HUES64 (cell line): ENCODE measurements around the gene NARS2.

Experiments used
- H3K27ac ChIP-seq: 2 replicates; pipeline ENCODE4 v1.7.0; 2013; ENCODE audit warnings: low read depth, low read length, inconsistent platforms
- H3K27me3 ChIP-seq: 2 replicates; pipeline ENCODE4 v1.6.1; 2013; ENCODE audit warnings: mild to moderate bottlenecking, low read length; ENCODE audit not compliant: insufficient read depth
- H3K36me3 ChIP-seq: 2 replicates; pipeline ENCODE4 v1.6.1; 2013; ENCODE audit warnings: mild to moderate bottlenecking, low read length; ENCODE audit not compliant: insufficient read depth
- H3K4me1 ChIP-seq: 2 replicates; pipeline ENCODE4 v1.6.1; 2013; ENCODE audit warnings: mild to moderate bottlenecking, low read length, moderate library complexity; ENCODE audit not compliant: insufficient read depth
- H3K4me3 ChIP-seq: 2 replicates; pipeline ENCODE4 v1.5.1; 2013; ENCODE audit warnings: mild to moderate bottlenecking, low read length, moderate library complexity
- H3K9ac ChIP-seq: 2 replicates; pipeline ENCODE4 v1.6.1; 2013; ENCODE audit warnings: mild to moderate bottlenecking, low read depth, low read length
- H3K9me3 ChIP-seq: 2 replicates; pipeline ENCODE4 v1.6.1; 2013; ENCODE audit warnings: low read depth, low read length; ENCODE audit not compliant: insufficient read depth
- WGBS: fragments of 150-250, 120-280 bp; methylation state at CpG from one replicate; pipeline ENCODE4 v1.1.7; 2013; ENCODE audit warnings: missing lambda C conversion rate; 5-methylcytosine and 5-hydroxymethylcytosine counted together

Gene NARS2

DNA sequence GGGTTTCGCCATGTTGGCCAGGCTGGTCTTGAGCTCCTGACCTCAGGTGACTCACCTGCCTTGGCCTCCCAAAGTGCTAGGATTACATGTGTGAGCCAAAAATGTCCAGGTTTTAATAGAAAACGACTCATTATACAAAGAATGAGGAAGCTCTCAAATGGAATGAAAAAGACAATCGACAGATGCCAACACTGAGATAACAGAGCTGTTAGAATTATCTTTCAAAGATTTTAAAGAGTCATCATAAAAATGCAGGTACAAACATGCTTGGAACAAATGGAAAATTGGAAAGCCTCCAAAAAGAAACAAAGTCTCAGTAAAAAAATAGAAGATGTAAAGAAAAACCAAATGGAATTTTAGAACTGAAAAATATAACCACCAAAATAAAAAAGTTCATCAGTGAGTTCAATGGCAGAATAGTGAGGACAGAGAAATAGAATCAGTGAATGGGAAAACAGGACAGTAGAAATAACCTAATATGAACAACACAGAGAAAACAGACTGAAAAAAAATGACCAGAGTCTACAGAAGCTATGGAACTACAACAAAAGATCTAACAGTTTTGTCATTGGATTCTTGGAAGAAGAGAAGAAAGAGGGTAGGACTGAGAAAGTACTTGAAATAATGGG lies 168.0 kb downstream of the NARS2 start:
- Histone ChIP-seq H3K4me3 (no peak overlapping the region), H3K9ac (no peak overlapping the region), H3K9me3 (peaks cover 12% of the 10 kb centered on the region; the same call in 1 of the 2 replicates), H3K27ac (no peak overlapping the region), H3K4me1 (no peaks in the 10 kb centered on the region), H3K36me3 (peaks cover 4% of the 10 kb centered on the region; the same call in 1 of the 2 replicates), H3K27me3 (no peaks in the 10 kb centered on the region)
- WGBS = 89% methylated on average over 3 of the region's 3 CpGs

DNA sequence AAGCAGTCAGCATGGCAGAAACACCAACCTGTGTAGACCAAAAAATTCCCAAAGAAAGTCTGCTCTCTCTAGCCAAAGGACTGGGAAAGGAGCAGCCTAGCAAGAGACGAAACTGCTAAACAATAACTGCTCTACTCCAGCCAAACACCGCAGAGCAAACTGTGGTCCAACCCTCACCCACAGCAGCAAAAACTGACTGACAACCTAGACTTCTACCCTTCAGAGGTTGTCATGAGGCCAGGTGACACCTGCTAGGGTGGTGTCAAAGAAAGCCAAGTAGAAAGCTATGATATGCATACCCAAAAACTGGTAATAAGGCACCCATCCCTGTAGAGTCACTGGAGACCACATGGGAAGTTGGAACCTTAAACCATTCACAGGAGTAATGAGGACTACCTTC lies 168.9 kb downstream of the NARS2 start:
- Histone ChIP-seq H3K27me3 (no peaks in the 10 kb centered on the region), H3K9ac (no peak overlapping the region), H3K27ac (no peak overlapping the region), H3K9me3 (peaks cover 12% of the 10 kb centered on the region; the same call in 1 of the 2 replicates), H3K4me3 (no peak overlapping the region), H3K36me3 (peaks cover 4% of the 10 kb centered on the region; the same call in 1 of the 2 replicates), H3K4me1 (no peaks in the 10 kb centered on the region)
- WGBS = 92% methylated on average over 2 of the region's 2 CpGs

DNA sequence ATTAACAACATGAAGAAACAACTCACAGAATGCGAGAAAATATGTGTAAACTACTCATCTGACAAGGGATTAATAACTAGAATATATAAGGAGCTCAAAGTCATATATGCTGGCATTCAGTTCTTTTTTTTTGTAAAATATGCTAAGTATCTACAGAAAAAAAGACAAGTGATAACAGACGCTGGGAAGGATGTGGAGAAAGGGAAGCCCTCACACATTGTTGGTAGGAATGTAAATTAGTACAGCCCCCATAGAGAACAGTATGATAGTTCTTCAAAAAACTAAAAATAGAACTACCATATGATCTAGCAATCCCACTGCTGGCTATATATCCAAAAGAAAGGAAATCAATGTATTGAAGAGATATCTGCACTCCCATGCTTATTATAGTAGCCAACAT lies 170.9 kb downstream of the NARS2 start:
- H3K27ac ChIP-seq = no peak overlapping the region
- H3K4me1 ChIP-seq = peaks cover 18% of the 10 kb centered on the region
- WGBS = no CpG with 5 or more reads among the region's 2 CpGs
- peaks cover 2% of the 10 kb centered on the region; the same call in 1 of the 2 replicates for H3K36me3 ChIP-seq
- no peak overlapping the region for H3K9ac ChIP-seq
- no peak overlapping the region for H3K4me3 ChIP-seq
- H3K9me3 ChIP-seq = peaks cover 4% of the 10 kb centered on the region; the same call in 1 of the 2 replicates
- H3K27me3 ChIP-seq = no peaks in the 10 kb centered on the region

DNA sequence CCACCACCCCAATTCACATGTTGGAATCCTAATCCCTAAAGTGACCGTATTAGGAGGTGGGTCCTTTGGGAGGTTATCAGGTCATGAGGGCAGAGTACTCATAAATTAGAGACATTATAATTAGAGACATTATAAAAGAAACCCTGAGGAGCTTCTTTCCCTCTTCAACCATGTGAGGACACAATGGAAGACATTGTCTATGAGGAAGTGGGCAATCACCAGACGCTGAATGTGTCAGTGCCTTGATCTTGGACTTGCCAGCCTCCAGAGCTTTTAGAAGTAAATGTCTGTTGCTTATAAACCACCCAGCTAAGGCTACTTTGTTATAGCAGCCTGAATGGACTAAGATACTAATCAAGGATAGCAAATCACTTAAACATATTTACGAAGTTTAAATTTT lies 171.8 kb downstream of the NARS2 start:
- WGBS = 100% methylated on average over 1 of the region's 3 CpGs
- Histone ChIP-seq H3K27me3 (no peaks in the 10 kb centered on the region), H3K4me1 (peaks cover 21% of the 10 kb centered on the region), H3K9ac (no peak overlapping the region), H3K36me3 (no peaks in the 10 kb centered on the region), H3K27ac (no peak overlapping the region), H3K9me3 (no peaks in the 10 kb centered on the region), H3K4me3 (no peak overlapping the region)

DNA sequence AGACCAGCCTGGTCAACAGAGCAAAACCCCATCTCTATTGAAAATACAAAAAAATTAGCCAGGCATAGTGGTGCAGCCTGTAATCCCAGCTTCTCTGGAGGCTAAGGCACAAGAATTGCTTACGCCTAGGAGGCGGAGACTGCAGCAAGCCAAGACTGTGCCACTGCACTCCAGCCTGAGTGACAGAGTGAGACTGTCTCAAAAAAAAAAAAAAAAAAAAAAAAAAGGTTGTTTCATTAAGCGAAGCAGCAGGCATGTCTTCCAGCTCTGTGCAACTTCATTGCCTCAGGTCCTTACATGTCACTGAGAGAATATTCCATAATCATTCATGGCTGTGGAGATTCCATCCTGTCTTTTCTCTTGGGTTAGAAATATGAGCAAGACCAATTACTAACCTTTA lies 174.0 kb downstream of the NARS2 start:
- Histone ChIP-seq H3K4me1 (peaks cover 21% of the 10 kb centered on the region), H3K9ac (no peak overlapping the region), H3K27me3 (no peaks in the 10 kb centered on the region), H3K27ac (no peak overlapping the region), H3K9me3 (no peaks in the 10 kb centered on the region), H3K36me3 (no peaks in the 10 kb centered on the region), H3K4me3 (no peak overlapping the region)
- WGBS = 85% methylated on average over 2 of the region's 3 CpGs

DNA sequence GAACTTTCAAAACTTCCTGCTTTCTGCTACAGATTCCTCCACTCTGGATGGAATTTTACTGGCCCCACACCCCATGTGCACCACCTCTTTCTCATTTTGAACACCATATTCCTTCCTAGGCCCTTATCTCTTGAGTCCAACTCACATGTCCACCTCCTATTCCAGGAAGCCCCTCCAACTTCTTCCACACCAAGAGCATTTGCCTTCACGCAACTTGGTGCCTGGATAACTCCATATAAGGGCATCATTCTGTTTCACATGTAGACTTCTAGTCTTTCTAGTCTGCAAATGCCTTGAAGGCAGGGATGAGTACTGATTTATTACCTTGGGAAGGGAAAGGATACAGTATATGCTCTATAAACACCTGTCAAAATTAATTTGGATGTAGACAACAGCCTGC lies 174.5 kb downstream of the NARS2 start:
- Histone ChIP-seq H3K9me3 (no peaks in the 10 kb centered on the region), H3K27me3 (no peaks in the 10 kb centered on the region), H3K4me1 (peaks cover 21% of the 10 kb centered on the region), H3K4me3 (no peak overlapping the region), H3K36me3 (no peaks in the 10 kb centered on the region), H3K27ac (no peak overlapping the region), H3K9ac (no peak overlapping the region)
- WGBS = 90% methylated on average over 1 of the region's 1 CpG

DNA sequence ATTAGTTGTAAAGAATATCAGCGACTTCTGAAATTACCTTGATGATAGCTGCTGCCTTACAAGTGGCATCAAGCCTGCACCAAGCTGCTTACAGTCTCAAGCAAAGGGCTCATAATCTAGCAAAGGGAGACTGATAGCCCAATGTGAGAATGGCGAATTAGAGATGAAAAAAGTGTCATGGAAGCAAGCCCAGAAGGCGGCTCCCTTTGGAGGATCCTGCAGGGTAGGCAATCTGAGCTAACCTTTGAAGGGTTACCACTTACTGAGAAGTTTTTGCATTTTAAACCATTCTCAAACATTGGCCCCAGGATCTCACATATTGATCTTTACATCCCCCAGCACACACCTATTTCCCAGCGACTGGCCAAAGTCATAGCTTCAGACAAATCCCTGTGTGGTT lies 175.5 kb downstream of the NARS2 start:
- no peaks in the 10 kb centered on the region for H3K27me3 ChIP-seq

DNA sequence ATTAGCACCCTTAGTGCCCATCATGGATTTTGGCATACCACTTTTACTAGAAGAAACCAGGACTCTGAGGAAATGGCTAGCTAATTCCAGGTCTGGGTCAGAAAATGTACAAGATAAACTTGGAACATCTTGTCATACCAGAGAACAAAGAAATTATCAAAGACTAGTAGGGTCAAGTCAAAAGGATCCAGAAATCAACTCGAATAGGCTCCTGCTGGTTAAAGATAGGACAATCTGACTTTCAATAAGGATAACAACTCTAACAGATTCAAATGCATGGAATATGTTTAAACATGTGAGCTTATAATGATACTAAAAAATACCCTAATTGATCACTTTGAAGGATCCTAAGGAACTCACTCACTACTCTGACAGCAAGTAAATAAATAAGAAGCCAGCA lies 175.9 kb downstream of the NARS2 start:
- no peak overlapping the region for H3K4me3 ChIP-seq
- H3K4me1 ChIP-seq = peaks cover 21% of the 10 kb centered on the region
- 100% methylated on average over 1 of the region's 1 CpG for WGBS
- no peaks in the 10 kb centered on the region for H3K9me3 ChIP-seq
- H3K9ac ChIP-seq = no peak overlapping the region
- no peaks in the 10 kb centered on the region for H3K27me3 ChIP-seq
- no peaks in the 10 kb centered on the region for H3K36me3 ChIP-seq
- no peak overlapping the region for H3K27ac ChIP-seq

More for the DNA sequence above, 175.5 kb downstream of the NARS2 start:
- Histone ChIP-seq H3K4me3 (no peak overlapping the region), H3K4me1 (peaks cover 21% of the 10 kb centered on the region), H3K27ac (no peak overlapping the region; the same call in 1 of the 2 replicates), H3K9ac (no peak overlapping the region), H3K9me3 (no peaks in the 10 kb centered on the region), H3K36me3 (no peaks in the 10 kb centered on the region)
- 9% methylated on average over 4 of the region's 4 CpGs for WGBS

DNA sequence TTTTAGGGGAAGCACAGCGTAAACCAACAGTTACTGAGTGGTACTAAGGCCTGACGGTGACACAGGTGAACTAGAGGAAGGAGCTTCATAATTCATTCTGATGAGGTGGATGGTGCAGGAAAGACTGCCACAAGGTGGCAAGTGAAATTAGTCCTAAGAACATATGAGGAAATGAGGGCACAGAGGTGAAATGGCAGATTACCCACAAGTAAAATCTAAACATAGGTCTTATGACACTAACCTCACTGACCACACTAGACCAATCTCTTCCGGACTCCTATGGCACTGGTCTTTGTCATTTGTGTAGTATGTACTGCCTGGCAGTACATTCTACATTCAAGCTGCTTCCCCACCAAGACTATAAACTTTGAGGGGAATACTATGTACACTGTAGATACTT lies 177.3 kb downstream of the NARS2 start:
- 97% methylated on average over 2 of the region's 3 CpGs for WGBS
- Histone ChIP-seq H3K9ac (no peak overlapping the region), H3K36me3 (no peaks in the 10 kb centered on the region), H3K4me1 (peaks cover 21% of the 10 kb centered on the region), H3K27ac (no peak overlapping the region), H3K9me3 (no peaks in the 10 kb centered on the region), H3K27me3 (no peaks in the 10 kb centered on the region), H3K4me3 (no peak overlapping the region)

DNA sequence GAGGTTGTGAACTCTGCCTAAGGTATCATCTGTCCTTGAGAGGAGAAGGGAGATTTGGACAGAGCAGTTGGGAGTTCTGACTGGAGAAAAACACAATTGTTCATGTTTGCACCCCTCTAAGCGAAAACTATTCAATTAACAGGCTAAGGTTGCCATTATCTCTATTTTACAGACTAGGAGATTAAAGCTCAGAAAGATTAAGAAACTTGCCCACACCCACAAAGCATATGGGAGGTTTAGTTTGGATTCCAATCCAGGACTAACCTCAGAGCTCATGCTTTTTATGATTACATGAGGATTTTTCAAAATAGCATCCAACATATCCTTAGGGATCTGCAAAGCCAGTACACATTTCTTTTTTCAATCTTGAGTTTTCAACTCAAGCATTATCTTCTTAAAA lies 179.1 kb downstream of the NARS2 start:
- WGBS = 80% methylated on average over 1 of the region's 1 CpG
- no peaks in the 10 kb centered on the region for H3K9me3 ChIP-seq
- no peaks in the 10 kb centered on the region for H3K36me3 ChIP-seq
- H3K9ac ChIP-seq = no peak overlapping the region
- no peaks in the 10 kb centered on the region for H3K27me3 ChIP-seq
- H3K4me1 ChIP-seq = peaks cover 21% of the 10 kb centered on the region
- H3K27ac ChIP-seq = no peak overlapping the region
- H3K4me3 ChIP-seq = no peak overlapping the region

DNA sequence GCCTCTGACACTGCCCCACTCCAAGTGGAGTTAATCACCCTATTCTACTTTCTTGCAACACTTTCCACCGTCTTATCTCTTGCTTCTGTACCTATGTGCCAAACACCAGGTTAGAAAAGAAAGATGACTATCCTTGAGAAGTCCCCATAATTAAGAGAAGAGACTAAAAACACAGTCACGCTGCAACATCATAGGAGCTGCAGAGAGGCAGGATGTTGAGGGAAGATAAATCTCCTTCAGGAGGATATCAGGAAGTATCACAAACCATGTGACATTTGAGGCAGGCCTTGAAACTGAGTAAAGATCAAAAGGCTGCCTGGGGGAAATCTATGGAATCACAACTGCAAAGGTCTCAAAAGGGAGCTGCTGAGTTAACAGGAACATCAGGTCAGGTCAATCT lies 181.8 kb downstream of the NARS2 start:
- Histone ChIP-seq H3K27ac (no peak overlapping the region), H3K4me3 (no peak overlapping the region), H3K36me3 (no peaks in the 10 kb centered on the region), H3K27me3 (no peaks in the 10 kb centered on the region), H3K4me1 (no peaks in the 10 kb centered on the region; the same call in 1 of the 2 replicates), H3K9ac (no peak overlapping the region), H3K9me3 (no peaks in the 10 kb centered on the region)
- 93% methylated on average over 2 of the region's 2 CpGs for WGBS

DNA sequence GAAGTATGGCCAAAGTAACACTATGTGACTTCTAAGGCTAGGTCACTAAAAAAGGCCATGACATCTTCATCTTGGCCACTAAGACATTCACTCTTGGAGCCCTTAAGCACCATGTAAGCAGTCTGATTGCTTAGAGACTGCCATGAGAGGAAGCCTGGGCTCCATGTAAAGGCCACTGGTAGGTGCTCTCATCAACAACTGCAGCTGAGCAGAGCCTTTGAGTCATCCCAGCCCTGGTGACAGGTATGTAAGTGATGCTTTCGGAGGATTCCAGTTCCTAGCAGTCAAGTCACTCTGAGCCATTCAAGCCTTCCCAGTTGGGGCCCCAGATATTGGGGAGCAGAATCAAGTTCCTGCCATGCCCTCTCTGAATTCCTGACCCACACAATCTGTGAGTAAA lies 183.2 kb downstream of the NARS2 start:
- Histone ChIP-seq H3K4me1 (no peaks in the 10 kb centered on the region; the same call in 1 of the 2 replicates), H3K4me3 (no peak overlapping the region), H3K9me3 (no peaks in the 10 kb centered on the region), H3K9ac (no peak overlapping the region), H3K27me3 (no peaks in the 10 kb centered on the region), H3K36me3 (no peaks in the 10 kb centered on the region), H3K27ac (no peak overlapping the region)
- WGBS = 92% methylated on average over 1 of the region's 1 CpG
